ENCODE data around the gene UNCX. TPM values are rescaled to one million over a fixed set of nuclear protein-coding genes. Genes with fewer than 3 reads are reported as not detected.

The UNCX gene
- polyA plus RNA-seq, 1 experiment, result not detected

- no peak overlapping the region for H3K27ac ChIP-seq (ENCODE audit: low read depth, low read length)
- H3K27me3 ChIP-seq (ENCODE audit: control insufficient read depth, insufficient read depth, low read length), result peaks cover 90% of the 10 kb centered on the region
- TF ChIP-seq CTCF (IDR thresholded peaks at IDR 0.05; ENCODE audit: low read depth, low read length), result no peak
- POLR2A ChIA-PET, result no interaction called here
- no peak for DNase-seq (ENCODE audit: low read depth, low spot score)
- H3K9me3 ChIP-seq (ENCODE audit: control insufficient read depth, insufficient read depth, low read length), result peaks cover 31% of the 10 kb centered on the region
- CTCF ChIA-PET, result no interaction called here
- no peak overlapping the region for H3K4me3 ChIP-seq (ENCODE audit: low read depth, low read length)
Measured at GRCh38 chr7:1249731-1250130, 17.1 kb downstream of the UNCX start.

- Histone ChIP-seq H3K9me3 (ENCODE audit: control insufficient read depth, insufficient read depth, low read length) (peaks cover 28% of the 10 kb centered on the region; the same call in 1 of the 2 replicates), H3K4me3 (ENCODE audit: low read depth, low read length) (no peak overlapping the region), H3K27ac (ENCODE audit: low read depth, low read length) (no peak overlapping the region), H3K27me3 (ENCODE audit: control insufficient read depth, insufficient read depth, low read length) (peaks cover 90% of the 10 kb centered on the region)
- ChIA-PET CTCF (interaction anchor here (1.0 to 1.4 kb wide), 2 partner anchors 25 to 181 kb away, joined by 3 to 4 read pairs; no protein-coding TSS in a partner anchor), POLR2A (no interaction called here)
- DNase-seq (ENCODE audit: low read depth, low spot score), result no peak
- no peak for TF ChIP-seq CTCF (IDR thresholded peaks at IDR 0.05; ENCODE audit: low read depth, low read length)
Measured at GRCh38 chr7:1250901-1251300, 18.2 kb downstream of the UNCX start.

DNA sequence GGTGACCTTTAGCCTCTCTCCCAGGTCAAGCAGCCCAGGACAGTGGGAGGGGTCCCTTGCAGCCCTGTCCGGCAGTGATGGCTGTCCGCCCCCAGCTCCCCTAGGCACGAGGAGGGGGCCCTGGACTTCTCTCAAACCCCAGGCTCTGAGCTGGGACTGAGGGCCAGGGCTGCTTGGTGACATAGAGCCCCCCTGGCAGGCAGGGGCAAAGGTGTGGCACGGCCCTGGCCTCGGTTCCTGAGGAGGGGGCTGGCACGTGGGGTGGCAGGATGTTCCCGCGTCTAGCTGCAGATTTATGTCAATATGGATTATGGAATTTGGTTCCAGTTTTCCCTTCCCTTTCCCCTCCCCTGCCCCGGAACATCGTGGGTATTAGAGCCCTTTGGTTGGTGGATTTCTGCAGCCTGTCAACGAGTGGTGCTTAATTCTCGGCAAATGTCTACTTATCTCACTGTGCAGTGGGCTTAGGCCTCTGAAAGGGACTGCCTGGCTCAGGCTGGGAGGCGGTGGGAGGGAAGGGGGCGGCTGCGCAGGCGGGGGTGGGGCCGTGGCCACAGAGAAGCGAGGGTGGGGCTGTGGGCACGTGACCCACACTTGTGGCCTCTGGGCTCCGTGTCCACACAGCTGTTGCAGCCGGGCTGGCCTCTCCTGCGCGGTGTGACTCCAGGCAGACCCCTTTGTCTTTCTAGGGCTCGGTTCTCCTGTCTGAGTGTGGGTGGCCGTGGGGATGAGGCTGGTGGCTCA lies 19.3 kb downstream of the UNCX start:
- Histone ChIP-seq H3K9me3 (ENCODE audit: control insufficient read depth, insufficient read depth, low read length) (peaks cover 23% of the 10 kb centered on the region; the same call in 1 of the 2 replicates), H3K4me3 (ENCODE audit: low read depth, low read length) (no peak overlapping the region), H3K27ac (ENCODE audit: low read depth, low read length) (no peak overlapping the region), H3K27me3 (ENCODE audit: control insufficient read depth, insufficient read depth, low read length) (peaks cover 90% of the 10 kb centered on the region)
- no peak for DNase-seq (ENCODE audit: low read depth, low spot score)
- ChIA-PET POLR2A (no interaction called here), CTCF (interaction anchor here (1.4 kb wide), 1 partner anchor 180 kb away, joined by 4 read pairs; no protein-coding TSS in a partner anchor)
- no peak for TF ChIP-seq CTCF (IDR thresholded peaks at IDR 0.05; ENCODE audit: low read depth, low read length)

DNA sequence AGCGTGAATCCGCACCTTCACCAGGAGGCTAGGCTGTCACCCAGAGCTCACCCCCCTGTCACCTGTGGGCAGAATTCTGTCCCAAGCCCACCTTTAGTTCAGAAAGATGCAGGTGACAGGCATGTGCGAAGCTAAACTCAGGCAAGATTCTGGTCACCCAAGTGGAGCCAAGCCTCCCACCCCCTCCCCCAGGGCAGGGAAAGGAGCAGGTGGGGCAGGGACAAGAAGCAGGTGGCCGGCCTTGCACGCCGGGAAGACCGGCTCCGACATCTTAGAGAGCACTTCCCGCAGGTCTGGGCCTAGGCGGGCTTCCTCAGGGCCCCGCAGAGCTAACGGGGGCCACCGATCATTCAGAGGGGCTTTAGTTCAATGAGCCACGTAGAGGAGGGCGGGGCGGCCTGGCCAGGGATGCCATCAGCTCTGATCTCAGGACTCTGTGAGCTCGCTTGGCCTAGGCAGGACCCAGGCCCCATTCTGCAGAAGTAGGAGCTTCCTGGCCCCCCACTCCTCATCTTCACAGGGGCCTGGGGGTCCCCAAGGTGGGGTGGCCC lies 19.9 kb downstream of the UNCX start:
- peaks cover 22% of the 10 kb centered on the region; the same call in 1 of the 2 replicates for H3K9me3 ChIP-seq (ENCODE audit: control insufficient read depth, insufficient read depth, low read length)
- ChIA-PET POLR2A (no interaction called here), CTCF (no interaction called here)
- peaks cover 88% of the 10 kb centered on the region for H3K27me3 ChIP-seq (ENCODE audit: control insufficient read depth, insufficient read depth, low read length)
- DNase-seq (ENCODE audit: low read depth, low spot score), result no peak
- H3K27ac ChIP-seq (ENCODE audit: low read depth, low read length), result no peak overlapping the region
- no peak for TF ChIP-seq CTCF (IDR thresholded peaks at IDR 0.05; ENCODE audit: low read depth, low read length)
- H3K4me3 ChIP-seq (ENCODE audit: low read depth, low read length), result no peak overlapping the region

GRCh38 chr7:1253681-1254181 lies 21.1 kb downstream of the UNCX start:
- H3K4me3 ChIP-seq (ENCODE audit: low read depth, low read length), result no peak overlapping the region
- no peak for TF ChIP-seq CTCF (IDR thresholded peaks at IDR 0.05; ENCODE audit: low read depth, low read length)
- no peak for DNase-seq (ENCODE audit: low read depth, low spot score)
- CTCF ChIA-PET, result no interaction called here
- peaks cover 80% of the 10 kb centered on the region for H3K27me3 ChIP-seq (ENCODE audit: control insufficient read depth, insufficient read depth, low read length)
- no peak overlapping the region for H3K27ac ChIP-seq (ENCODE audit: low read depth, low read length)
- H3K9me3 ChIP-seq (ENCODE audit: control insufficient read depth, insufficient read depth, low read length), result peaks cover 13% of the 10 kb centered on the region; the same call in 1 of the 2 replicates
- POLR2A ChIA-PET, result no interaction called here
